Thoracic aorta (tissue), 2 donors: ENCODE data around the gene RNF26. TPM values are rescaled to one million over a fixed set of nuclear protein-coding genes. Genes with fewer than 3 reads are reported as not detected.

Source experiments
- ATAC-seq: fragments of 150-250 bp; one replicate; pipeline ENCODE4 v1.8.0; 2017; ENCODE audit warnings: low read depth; ENCODE audit not compliant: insufficient number of reproducible peaks, low FRiP score
- DNase-seq: peaks from one replicate; pipeline ENCODE4 v3.0.0-alpha.2; 2020; ENCODE audit warnings: low spot score
- H3K27ac ChIP-seq, 2 donors: fragments of 200-600 bp; sonication (generic); 1 replicate in 1 of 2; 2 replicates in 1 of 2; pipeline ENCODE4 v1.5.1; 2016; ENCODE audit warnings: mild to moderate bottlenecking in 2 of 2, moderate library complexity in 2 of 2
- H3K27me3 ChIP-seq: fragments of 200-600 bp; sonication (generic); replicated peaks from 2 replicates; pipeline ENCODE4 v1.6.0; 2016; ENCODE audit warnings: mild to moderate bottlenecking; ENCODE audit not compliant: insufficient read depth
- H3K36me3 ChIP-seq: fragments of 200-600 bp; sonication (generic); one replicate; pipeline ENCODE4 v1.5.1; 2016
- H3K4me1 ChIP-seq, 2 donors: fragments of 200-600 bp; sonication (generic); 1 replicate in 1 of 2; 2 replicates in 1 of 2; pipeline versions ENCODE4 v1.5.1 to v1.6.0; 2016; ENCODE audit warnings: low read depth in 2 of 2, mild to moderate bottlenecking in 1 of 2; ENCODE audit not compliant: control insufficient read depth in 1 of 2
- H3K4me3 ChIP-seq: fragments of 200-600 bp; sonication (generic); 2 replicates; pipeline ENCODE4 v1.5.1; 2016; ENCODE audit warnings: mild to moderate bottlenecking
- H3K9me3 ChIP-seq: fragments of 200-600 bp; sonication (generic); 2 replicates; pipeline ENCODE4 v1.5.1; 2016
- total RNA-seq, 2 donors: library from RNA; depleted of rRNA; stranded (reverse); fragments of >200 nt; gene quantifications; one replicate each; pipeline versions ENCODE4 v1.1.0 to v1.2.3, GENCODE V29; 2016
- TF ChIP-seq, protein P1 (sequence below): fragments of 200-600 bp; sonication (generic); IDR thresholded peaks from one replicate; pipeline ENCODE4 v1.5.1; 2019; ENCODE audit warnings: antibody characterized with exemption

Gene RNF26
- total RNA-seq, 2 donors from 2014 or later: 11.0 to 12.1 TPM

DNA sequence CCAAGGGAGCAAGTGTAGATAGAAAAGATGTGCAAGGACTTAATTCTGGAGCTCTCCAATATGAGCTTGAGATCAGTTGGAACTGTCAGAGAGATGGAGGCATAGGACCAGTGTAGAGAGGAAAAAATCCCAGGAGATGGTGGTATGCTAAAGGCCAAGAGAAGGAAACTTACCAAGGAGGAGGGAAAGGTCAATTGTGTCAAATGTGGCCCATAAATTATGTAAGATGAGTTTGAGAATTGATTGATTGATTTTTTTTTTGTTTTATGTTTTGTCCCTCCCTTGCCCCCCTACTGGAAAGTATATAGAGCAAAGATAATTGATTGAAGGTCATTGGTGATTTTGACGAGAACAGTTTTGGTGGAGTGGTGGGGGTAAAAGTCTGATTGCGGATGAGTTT is 50.0 kb downstream of the RNF26 start:
- Histone ChIP-seq H3K4me1 (peaks cover 5 to 16% of the 10 kb centered on the region in 2 donors), H3K27ac (no peak overlapping the region), H3K4me3 (no peak overlapping the region), H3K9me3 (no peaks in the 10 kb centered on the region), H3K27me3 (no peaks in the 10 kb centered on the region), H3K36me3 (no peaks in the 10 kb centered on the region)
- TF ChIP-seq, protein P1, sequence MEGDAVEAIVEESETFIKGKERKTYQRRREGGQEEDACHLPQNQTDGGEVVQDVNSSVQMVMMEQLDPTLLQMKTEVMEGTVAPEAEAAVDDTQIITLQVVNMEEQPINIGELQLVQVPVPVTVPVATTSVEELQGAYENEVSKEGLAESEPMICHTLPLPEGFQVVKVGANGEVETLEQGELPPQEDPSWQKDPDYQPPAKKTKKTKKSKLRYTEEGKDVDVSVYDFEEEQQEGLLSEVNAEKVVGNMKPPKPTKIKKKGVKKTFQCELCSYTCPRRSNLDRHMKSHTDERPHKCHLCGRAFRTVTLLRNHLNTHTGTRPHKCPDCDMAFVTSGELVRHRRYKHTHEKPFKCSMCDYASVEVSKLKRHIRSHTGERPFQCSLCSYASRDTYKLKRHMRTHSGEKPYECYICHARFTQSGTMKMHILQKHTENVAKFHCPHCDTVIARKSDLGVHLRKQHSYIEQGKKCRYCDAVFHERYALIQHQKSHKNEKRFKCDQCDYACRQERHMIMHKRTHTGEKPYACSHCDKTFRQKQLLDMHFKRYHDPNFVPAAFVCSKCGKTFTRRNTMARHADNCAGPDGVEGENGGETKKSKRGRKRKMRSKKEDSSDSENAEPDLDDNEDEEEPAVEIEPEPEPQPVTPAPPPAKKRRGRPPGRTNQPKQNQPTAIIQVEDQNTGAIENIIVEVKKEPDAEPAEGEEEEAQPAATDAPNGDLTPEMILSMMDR: no peak
- no peak for DNase-seq
- no peak for ATAC-seq

Other genes with a start within 250 kb of the RNF26 start
- 10 to 100 TPM in 1 of 2 donors, 1 to 10 TPM in 1; 5.7 to 27.2 TPM for gene HMBS, start 249.6 kb upstream of the RNF26 start, total RNA-seq
- 10 to 100 TPM; 21.4 to 44.3 TPM for gene DPAGT1, start 232.7 kb upstream of the RNF26 start, total RNA-seq
- gene C2CD2L, start 227.2 kb upstream of the RNF26 start, total RNA-seq: 10 to 100 TPM; 10.0 to 13.4 TPM
- 10 to 100 TPM; 13.4 to 34.7 TPM for gene HINFP, start 212.9 kb upstream of the RNF26 start, total RNA-seq
- 1 to 10 TPM in 1 of 2 donors, not detected in 1; 1.6 TPM for gene ABCG4, start 185.5 kb upstream of the RNF26 start, total RNA-seq
- 10 to 100 TPM; 18.9 to 20.2 TPM for gene NLRX1, start 165.8 kb upstream of the RNF26 start, total RNA-seq
- under 1 TPM in 1 of 2 donors, not detected in 1; 0.41 TPM for gene NHERF4, start 149.1 kb upstream of the RNF26 start, total RNA-seq
- 10 to 100 TPM; 21.0 to 23.2 TPM for gene CBL, start 128.2 kb upstream of the RNF26 start, total RNA-seq
- 1,000 to 10,000 TPM; 3,387 to 6,698 TPM for gene MCAM, start 17.4 kb upstream of the RNF26 start, total RNA-seq
- gene C1QTNF5, start 6.4 kb downstream of the RNF26 start, total RNA-seq: 10 to 100 TPM; 53.2 to 98.2 TPM
- under 1 TPM in 1 of 2 donors, not detected in 1; 0.27 TPM for gene MFRP, start 12.2 kb downstream of the RNF26 start, total RNA-seq
- gene USP2, start 47.2 kb downstream of the RNF26 start, total RNA-seq: 1 to 10 TPM in 1 of 2 donors, under 1 TPM in 1; 0.68 to 2.1 TPM
- gene THY1, start 88.6 kb downstream of the RNF26 start, total RNA-seq: 10 to 100 TPM; 12.0 to 15.4 TPM